Vagina (tissue), 2 donors: ENCODE data around the gene SRPX. TPM values are rescaled to one million over a fixed set of nuclear protein-coding genes. Genes with fewer than 3 reads are reported as not detected.

ENCODE experiments used
- DNase-seq, 2 donors: peaks; one replicate each; pipeline ENCODE4 v3.0.0-alpha.2; 2017; ENCODE audit errors: extremely low spot score in 2 of 2
- H3K27ac ChIP-seq: fragments of 200-600 bp; sonication (generic); one replicate; pipeline ENCODE4 v1.5.1; 2019
- H3K27me3 ChIP-seq: fragments of 200-600 bp; sonication (generic); one replicate; pipeline ENCODE4 v1.5.1; 2019
- H3K36me3 ChIP-seq, 2 donors: fragments of 200-600 bp; sonication (generic); one replicate each; pipeline ENCODE4 v1.5.1; 2017 to 2019
- H3K4me1 ChIP-seq: fragments of 200-600 bp; sonication (generic); one replicate; pipeline ENCODE4 v1.5.1; 2019
- H3K4me3 ChIP-seq, 2 donors: fragments of 200-600 bp; sonication (generic); 1 replicate in 1 of 2; 2 replicates in 1 of 2; pipeline ENCODE4 v1.5.1; 2016 to 2019
- H3K9me3 ChIP-seq: fragments of 200-600 bp; sonication (generic); one replicate; pipeline ENCODE4 v1.5.1; 2019
- POLR2A ChIP-seq, 2 donors: fragments of 450-650 bp; IDR thresholded peaks; one replicate each; pipeline ENCODE4 v1.6.1; 2017; ENCODE audit warnings: antibody characterized with exemption in 2 of 2, mild to moderate bottlenecking in 2 of 2, moderate library complexity in 2 of 2
- POLR2AphosphoS5 ChIP-seq, 2 donors: sonication (generic); formaldehyde crosslinking; IDR thresholded peaks; one replicate each; pipeline ENCODE4 v1.9.0; 2017; ENCODE audit warnings: antibody characterized with exemption in 2 of 2, mild to moderate bottlenecking in 2 of 2, low read depth in 1 of 2; ENCODE audit not compliant: insufficient read depth in 1 of 2
- intact Hi-C: fragments of 100-400 bp; cut with DNase I; formaldehyde crosslinking; loops from one replicate; pipeline ENCODE4 v1.15.1; 2023
- total RNA-seq: library from RNA; depleted of rRNA; stranded (reverse); fragments of >200 nt; gene quantifications from one replicate; pipeline ENCODE4 v1.2.3, GENCODE V29; 2016
- TF ChIP-seq, protein P1 (sequence below), 3 experiments: fragments of 450-650 bp in 2 of 3; fragments of 200-600 bp in 1 of 3; sonication (generic) in 1 of 3; IDR thresholded peaks; one replicate each; pipeline ENCODE4 v1.5.1; 2017 to 2019; ENCODE audit warnings: antibody characterized with exemption in 3 of 3, mild to moderate bottlenecking in 2 of 3, moderate library complexity in 2 of 3

The SRPX gene, protein sequence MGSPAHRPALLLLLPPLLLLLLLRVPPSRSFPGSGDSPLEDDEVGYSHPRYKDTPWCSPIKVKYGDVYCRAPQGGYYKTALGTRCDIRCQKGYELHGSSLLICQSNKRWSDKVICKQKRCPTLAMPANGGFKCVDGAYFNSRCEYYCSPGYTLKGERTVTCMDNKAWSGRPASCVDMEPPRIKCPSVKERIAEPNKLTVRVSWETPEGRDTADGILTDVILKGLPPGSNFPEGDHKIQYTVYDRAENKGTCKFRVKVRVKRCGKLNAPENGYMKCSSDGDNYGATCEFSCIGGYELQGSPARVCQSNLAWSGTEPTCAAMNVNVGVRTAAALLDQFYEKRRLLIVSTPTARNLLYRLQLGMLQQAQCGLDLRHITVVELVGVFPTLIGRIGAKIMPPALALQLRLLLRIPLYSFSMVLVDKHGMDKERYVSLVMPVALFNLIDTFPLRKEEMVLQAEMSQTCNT
- total RNA-seq: 118 TPM

DNA sequence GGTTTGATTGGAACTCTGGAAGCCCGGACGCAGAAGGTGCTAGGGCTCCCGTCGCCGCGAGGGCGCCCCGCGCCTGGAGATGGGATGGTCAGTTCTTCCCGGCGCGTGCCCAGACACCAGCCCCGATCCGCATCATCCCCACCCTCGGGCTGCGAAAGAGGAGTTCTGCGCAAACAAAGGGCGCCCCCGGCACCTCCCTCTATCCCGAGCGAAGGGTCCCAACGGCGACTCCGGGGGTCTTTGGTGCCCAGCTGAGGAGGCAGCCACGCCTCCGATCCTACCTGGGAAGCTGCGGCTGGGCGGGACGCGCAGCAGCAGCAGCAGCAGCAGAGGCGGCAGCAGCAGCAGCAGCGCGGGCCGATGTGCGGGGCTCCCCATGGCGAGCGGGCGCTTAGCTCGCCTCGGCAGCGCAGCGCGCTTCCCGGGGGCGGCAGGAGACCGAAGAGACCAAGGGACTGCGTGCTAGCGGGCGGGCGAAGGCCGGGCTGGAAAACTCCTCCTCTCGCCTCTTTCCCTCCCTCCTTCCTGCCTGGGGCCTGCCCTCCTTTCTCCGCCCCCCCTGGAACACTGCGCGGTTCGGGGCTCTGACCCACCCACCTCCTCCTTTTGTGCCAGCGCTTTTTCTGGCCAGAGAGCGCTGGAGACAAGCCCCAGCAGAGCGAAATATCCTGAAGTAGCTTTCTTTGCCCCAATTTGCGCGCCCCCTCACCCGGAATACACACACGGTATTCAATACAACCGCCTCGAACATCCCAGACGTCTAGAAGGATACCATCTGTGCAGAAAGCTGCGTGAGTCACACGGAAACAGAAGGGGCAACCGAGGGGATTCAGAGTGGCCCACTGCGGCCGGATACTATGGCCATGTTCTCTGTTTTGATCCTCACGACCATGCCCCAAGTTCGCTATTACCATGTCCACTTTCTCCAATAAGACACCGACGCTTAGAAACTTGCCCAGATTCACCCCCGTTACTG, at the start of gene SRPX:
Gene SRPX, minus strand, starts transcription at position 457 of the 976 bp plus-strand sequence. Its CDS starts 79 bp downstream, at position 378.
- H3K27ac ChIP-seq: no peak within 1 kb of the TSS
- intact Hi-C loops: loop anchor here (5.0 kb wide), 1 partner anchor 373 kb away; the partner anchor contains the start of gene DYNLT3
- H3K36me3 ChIP-seq: no peaks in the 10 kb centered on the region
- H3K9me3 ChIP-seq: no peaks in the 10 kb centered on the region
- peak within 1 kb of the TSS; percentile 40 to 53 for H3K4me3 ChIP-seq
- no peak for DNase-seq
- no peaks in the 10 kb centered on the region for H3K27me3 ChIP-seq
- TF ChIP-seq POLR2A (IDR thresholded peaks at IDR 0.05) (no peak), POLR2AphosphoS5 (IDR thresholded peaks at IDR 0.05; ENCODE audit: insufficient read depth in 1 of 2, low read depth in 1 of 2) (no peak)
- TF ChIP-seq, protein P1, sequence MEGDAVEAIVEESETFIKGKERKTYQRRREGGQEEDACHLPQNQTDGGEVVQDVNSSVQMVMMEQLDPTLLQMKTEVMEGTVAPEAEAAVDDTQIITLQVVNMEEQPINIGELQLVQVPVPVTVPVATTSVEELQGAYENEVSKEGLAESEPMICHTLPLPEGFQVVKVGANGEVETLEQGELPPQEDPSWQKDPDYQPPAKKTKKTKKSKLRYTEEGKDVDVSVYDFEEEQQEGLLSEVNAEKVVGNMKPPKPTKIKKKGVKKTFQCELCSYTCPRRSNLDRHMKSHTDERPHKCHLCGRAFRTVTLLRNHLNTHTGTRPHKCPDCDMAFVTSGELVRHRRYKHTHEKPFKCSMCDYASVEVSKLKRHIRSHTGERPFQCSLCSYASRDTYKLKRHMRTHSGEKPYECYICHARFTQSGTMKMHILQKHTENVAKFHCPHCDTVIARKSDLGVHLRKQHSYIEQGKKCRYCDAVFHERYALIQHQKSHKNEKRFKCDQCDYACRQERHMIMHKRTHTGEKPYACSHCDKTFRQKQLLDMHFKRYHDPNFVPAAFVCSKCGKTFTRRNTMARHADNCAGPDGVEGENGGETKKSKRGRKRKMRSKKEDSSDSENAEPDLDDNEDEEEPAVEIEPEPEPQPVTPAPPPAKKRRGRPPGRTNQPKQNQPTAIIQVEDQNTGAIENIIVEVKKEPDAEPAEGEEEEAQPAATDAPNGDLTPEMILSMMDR (IDR thresholded peaks at IDR 0.05): no peak
- H3K4me1 ChIP-seq: no peaks in the 10 kb centered on the region

DNA sequence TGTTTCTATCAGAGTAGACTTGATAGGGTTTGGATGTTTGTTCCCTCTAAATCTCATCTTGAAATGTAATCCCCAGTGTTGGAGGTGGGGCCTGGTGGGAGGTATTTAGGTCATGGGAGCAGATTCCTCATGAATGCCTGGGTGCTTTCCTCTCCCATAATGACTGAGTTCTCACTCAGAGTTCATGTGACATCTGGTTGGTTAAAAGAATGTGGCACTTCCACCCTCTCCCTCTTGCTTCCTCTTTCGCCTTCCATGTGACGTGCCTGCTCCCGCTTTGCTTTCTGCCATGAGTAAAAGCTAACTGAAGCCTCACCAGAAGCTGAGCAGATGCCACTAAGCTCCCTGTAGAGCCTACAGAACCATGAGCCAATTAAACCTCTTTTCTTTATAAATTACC, 47.3 kb upstream of the SRPX start:
- H3K36me3 ChIP-seq: no peaks in the 10 kb centered on the region
- H3K27me3 ChIP-seq: no peaks in the 10 kb centered on the region
- H3K4me3 ChIP-seq: no peak overlapping the region
- H3K9me3 ChIP-seq: no peaks in the 10 kb centered on the region
- H3K27ac ChIP-seq: no peak overlapping the region
- TF ChIP-seq POLR2A (IDR thresholded peaks at IDR 0.05): no peak
- TF ChIP-seq, protein P1 (IDR thresholded peaks at IDR 0.05): no peak
- TF ChIP-seq POLR2AphosphoS5 (IDR thresholded peaks at IDR 0.05; ENCODE audit: insufficient read depth in 1 of 2, low read depth in 1 of 2): no peak
- intact Hi-C loops: no loop called here
- no peak for DNase-seq
- no peaks in the 10 kb centered on the region for H3K4me1 ChIP-seq

DNA sequence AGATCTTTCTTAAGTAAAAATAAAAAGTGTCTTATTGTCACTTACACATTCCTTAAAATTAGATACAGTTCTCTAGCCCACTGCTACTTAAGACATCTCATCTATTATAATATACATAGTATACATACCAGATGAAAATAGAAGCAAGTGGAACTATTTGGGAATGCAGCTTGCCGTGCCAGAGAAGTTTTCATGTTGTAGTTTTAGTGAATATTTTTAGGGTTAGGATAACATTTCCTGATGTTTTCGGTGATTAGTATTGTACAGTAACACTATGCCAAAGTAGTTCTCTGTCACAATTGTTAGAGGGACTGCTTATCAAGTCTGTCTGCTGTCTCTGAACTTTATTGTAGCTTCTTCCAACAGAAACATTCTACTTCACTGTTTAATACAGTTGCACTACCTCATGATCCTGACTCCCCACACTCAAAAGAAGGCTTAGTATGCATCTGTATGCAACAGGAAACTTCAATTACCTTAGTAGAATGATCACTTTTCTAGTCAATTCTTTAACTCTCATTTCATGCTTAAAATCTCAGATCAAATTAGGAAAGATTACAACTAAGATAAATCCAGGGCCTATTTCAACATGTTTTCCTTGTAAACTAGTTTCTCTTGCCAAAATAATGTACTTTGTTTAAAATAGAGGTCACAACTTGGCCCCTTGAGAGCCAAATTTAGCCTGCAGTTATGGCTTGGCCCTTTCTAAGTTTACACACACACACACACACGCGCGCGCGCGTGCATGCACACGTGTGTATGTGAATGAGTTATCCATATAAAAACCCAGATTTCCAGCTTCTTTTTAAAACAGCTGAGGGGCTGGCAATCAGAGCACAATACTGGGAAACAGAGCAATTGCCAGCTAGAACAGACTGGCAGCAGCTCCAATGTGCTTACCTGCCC, 42.3 kb upstream of the SRPX start:
- Histone ChIP-seq H3K9me3 (no peaks in the 10 kb centered on the region), H3K4me1 (no peaks in the 10 kb centered on the region), H3K27me3 (no peaks in the 10 kb centered on the region), H3K4me3 (no peak overlapping the region), H3K27ac (no peak overlapping the region), H3K36me3 (no peaks in the 10 kb centered on the region)
- DNase-seq: no peak
- TF ChIP-seq, protein P1 (IDR thresholded peaks at IDR 0.05): no peak
- no peak for TF ChIP-seq POLR2AphosphoS5 (IDR thresholded peaks at IDR 0.05; ENCODE audit: insufficient read depth in 1 of 2, low read depth in 1 of 2)
- TF ChIP-seq POLR2A (IDR thresholded peaks at IDR 0.05): no peak
- intact Hi-C loops: no loop called here

DNA sequence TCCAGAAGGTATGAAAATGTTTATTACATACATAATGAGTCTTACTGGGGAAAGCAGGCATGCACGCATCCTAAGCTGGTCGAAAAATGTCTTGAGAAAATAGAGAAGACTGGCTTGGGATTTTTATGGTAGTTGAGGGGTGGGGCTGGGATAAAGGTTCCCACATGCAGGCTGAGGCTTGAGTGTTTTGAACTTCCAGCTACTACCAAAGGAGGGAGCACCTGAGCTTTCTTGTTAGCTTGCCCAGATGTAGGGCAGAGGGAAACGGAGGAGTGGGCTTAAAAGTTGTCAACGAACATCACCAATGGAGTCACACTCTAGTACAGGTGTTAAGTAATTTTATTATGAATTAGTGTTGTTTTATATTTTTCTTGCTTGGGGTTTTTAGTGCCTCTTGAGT, 39.6 kb upstream of the SRPX start:
- no peak overlapping the region for H3K4me3 ChIP-seq
- no peak for DNase-seq
- H3K36me3 ChIP-seq: no peaks in the 10 kb centered on the region
- H3K9me3 ChIP-seq: no peaks in the 10 kb centered on the region
- H3K4me1 ChIP-seq: no peaks in the 10 kb centered on the region
- TF ChIP-seq, protein P1 (IDR thresholded peaks at IDR 0.05): no peak
- TF ChIP-seq POLR2AphosphoS5 (IDR thresholded peaks at IDR 0.05; ENCODE audit: insufficient read depth in 1 of 2, low read depth in 1 of 2) (no peak), POLR2A (IDR thresholded peaks at IDR 0.05) (no peak)
- intact Hi-C loops: no loop called here
- no peaks in the 10 kb centered on the region for H3K27me3 ChIP-seq
- no peak overlapping the region for H3K27ac ChIP-seq
